Activated CD8-positive, alpha-beta T cell treated with anti-CD3 and anti-CD28 coated beads for 36 hours (primary cell): ENCODE results near the gene CNKSR3. TPM values are rescaled to one million over a fixed set of nuclear protein-coding genes. Genes with fewer than 3 reads are reported as not detected.

ENCODE experiments used
- ATAC-seq: fragments of 200-7000 bp; cut with Tn5 transposase; one replicate; pipeline ENCODE4 v1.10.0; 2021; ENCODE audit warnings: mild to moderate bottlenecking, moderate library complexity
- CTCF ChIA-PET: fragments of 350-600 bp; sonication (Branson Sonifier 250); formaldehyde crosslinking; loops from one replicate; lab custom pipeline; 2021; ENCODE audit warnings: antibody characterized with exemption; lab: Charles Lee
- POLR2A ChIA-PET: fragments of 350-600 bp; sonication (Branson Sonifier 250); formaldehyde crosslinking; loops from one replicate; lab custom pipeline; 2021; ENCODE audit warnings: antibody characterized with exemption; lab: Charles Lee
- DNase-seq: peaks from one replicate; pipeline ENCODE4 v3.0.0-alpha.2; 2020
- H3K27ac Mint-ChIP-seq: one replicate; pipeline ENCODE4 v1.8.0; 2021; ENCODE audit warnings: mild to moderate bottlenecking, mixed read lengths
- H3K27me3 Mint-ChIP-seq: one replicate; pipeline ENCODE4 v1.8.0; 2021; ENCODE audit warnings: mixed read lengths
- H3K36me3 Mint-ChIP-seq: one replicate; pipeline ENCODE4 v1.8.0; 2021; ENCODE audit warnings: low read depth, mixed read lengths
- H3K4me1 Mint-ChIP-seq: one replicate; pipeline ENCODE4 v1.8.0; 2021; ENCODE audit warnings: low read depth, mixed read lengths
- H3K4me3 Mint-ChIP-seq: one replicate; pipeline ENCODE4 v1.8.0; 2021; ENCODE audit warnings: mild to moderate bottlenecking, moderate library complexity, mixed read lengths
- H3K9me3 Mint-ChIP-seq: one replicate; pipeline ENCODE4 v1.8.0; 2021; ENCODE audit warnings: mixed read lengths
- intact Hi-C: fragments of 100-400 bp; cut with micrococcal nuclease; formaldehyde crosslinking; loops from one replicate; pipeline ENCODE4 v1.10.0; 2022
- total RNA-seq, 2 experiments: library from RNA; stranded (reverse); gene quantifications; one replicate each; pipeline ENCODE4 v1.2.3, GENCODE V29; 2021
- TF ChIP-seq, protein P1 (sequence below): fragments of 200-600 bp; IDR thresholded peaks from one replicate; pipeline ENCODE4 v1.8.0; 2022; ENCODE audit warnings: antibody characterized with exemption, mild to moderate bottlenecking

Gene CNKSR3
- total RNA-seq, 2 experiments from 2014 or later = 0.34 to 0.45 TPM

GRCh38 chr6:154539593-154540269 lies 29.2 kb upstream of the CNKSR3 start:
- intact Hi-C loops = no loop called here
- no peaks in the 10 kb centered on the region for H3K9me3 Mint-ChIP-seq
- H3K27me3 Mint-ChIP-seq = no peaks in the 10 kb centered on the region
- ChIA-PET CTCF (interaction anchor here (1.2 kb wide), 1 partner anchor 135 kb away, joined by 3 read pairs; no protein-coding TSS in a partner anchor), POLR2A (no interaction called here)
- no peak overlapping the region for H3K4me3 Mint-ChIP-seq
- no peaks in the 10 kb centered on the region for H3K4me1 Mint-ChIP-seq
- no peak overlapping the region for H3K27ac Mint-ChIP-seq
- H3K36me3 Mint-ChIP-seq = no peaks in the 10 kb centered on the region
- ATAC-seq = no peak
- no peak for DNase-seq
- TF ChIP-seq, protein P1, sequence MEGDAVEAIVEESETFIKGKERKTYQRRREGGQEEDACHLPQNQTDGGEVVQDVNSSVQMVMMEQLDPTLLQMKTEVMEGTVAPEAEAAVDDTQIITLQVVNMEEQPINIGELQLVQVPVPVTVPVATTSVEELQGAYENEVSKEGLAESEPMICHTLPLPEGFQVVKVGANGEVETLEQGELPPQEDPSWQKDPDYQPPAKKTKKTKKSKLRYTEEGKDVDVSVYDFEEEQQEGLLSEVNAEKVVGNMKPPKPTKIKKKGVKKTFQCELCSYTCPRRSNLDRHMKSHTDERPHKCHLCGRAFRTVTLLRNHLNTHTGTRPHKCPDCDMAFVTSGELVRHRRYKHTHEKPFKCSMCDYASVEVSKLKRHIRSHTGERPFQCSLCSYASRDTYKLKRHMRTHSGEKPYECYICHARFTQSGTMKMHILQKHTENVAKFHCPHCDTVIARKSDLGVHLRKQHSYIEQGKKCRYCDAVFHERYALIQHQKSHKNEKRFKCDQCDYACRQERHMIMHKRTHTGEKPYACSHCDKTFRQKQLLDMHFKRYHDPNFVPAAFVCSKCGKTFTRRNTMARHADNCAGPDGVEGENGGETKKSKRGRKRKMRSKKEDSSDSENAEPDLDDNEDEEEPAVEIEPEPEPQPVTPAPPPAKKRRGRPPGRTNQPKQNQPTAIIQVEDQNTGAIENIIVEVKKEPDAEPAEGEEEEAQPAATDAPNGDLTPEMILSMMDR = no peak

DNA sequence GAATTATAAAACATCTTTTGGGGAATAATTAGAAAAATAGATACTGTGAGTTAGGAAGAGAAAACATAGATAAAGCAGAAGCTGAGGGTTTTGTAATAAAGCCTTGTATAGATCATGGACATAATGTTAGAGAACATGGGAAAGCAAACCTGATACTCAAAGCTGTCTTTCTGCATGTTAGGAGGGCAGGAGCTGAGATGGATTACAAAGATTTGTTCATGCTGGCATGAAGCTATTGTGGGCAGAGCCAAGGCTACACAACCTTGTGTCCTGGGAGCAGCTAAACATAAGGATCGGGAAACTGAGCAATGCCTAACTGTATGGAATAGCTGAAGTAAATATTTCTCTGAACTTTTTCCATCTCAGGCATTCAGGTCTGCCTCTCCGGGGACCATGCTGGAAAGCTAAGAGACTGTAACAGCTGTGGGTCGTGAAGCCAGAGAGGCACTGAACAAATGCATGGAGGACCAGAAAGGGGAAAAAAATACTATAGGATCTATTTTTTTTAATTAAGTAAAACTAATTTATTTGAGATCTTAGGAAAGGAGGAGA lies 28.2 kb upstream of the CNKSR3 start:
- ChIA-PET POLR2A (no interaction called here), CTCF (interaction anchor here (0.5 to 1.7 kb wide), 2 partner anchors 33 to 41 kb away, joined by 3 read pairs; no protein-coding TSS in a partner anchor)
- no peaks in the 10 kb centered on the region for H3K9me3 Mint-ChIP-seq

GRCh38 chr6:154537511-154538325 lies 27.2 kb upstream of the CNKSR3 start:
- ChIA-PET CTCF (interaction anchor here (1.7 kb wide), 1 partner anchor 40 kb away, joined by 3 read pairs; no protein-coding TSS in a partner anchor), POLR2A (interaction anchor here (0.6 kb wide), 1 partner anchor 346 kb away, joined by 3 read pairs; no protein-coding TSS in a partner anchor)
- TF ChIP-seq, protein P1 = no peak
- Mint-ChIP-seq H3K27me3 (no peaks in the 10 kb centered on the region), H3K36me3 (no peaks in the 10 kb centered on the region), H3K4me1 (no peaks in the 10 kb centered on the region), H3K9me3 (no peaks in the 10 kb centered on the region), H3K27ac (no peak overlapping the region), H3K4me3 (no peak overlapping the region)
- DNase-seq (no peak), ATAC-seq (no peak)
- intact Hi-C loops = no loop called here

More for the DNA sequence above, 28.2 kb upstream of the CNKSR3 start:
- intact Hi-C loops = no loop called here
- Mint-ChIP-seq H3K36me3 (no peaks in the 10 kb centered on the region), H3K4me1 (no peaks in the 10 kb centered on the region), H3K27ac (no peak overlapping the region), H3K27me3 (no peaks in the 10 kb centered on the region), H3K4me3 (no peak overlapping the region)
- ATAC-seq (no peak), DNase-seq (no peak)
- TF ChIP-seq, protein P1 = no peak

DNA sequence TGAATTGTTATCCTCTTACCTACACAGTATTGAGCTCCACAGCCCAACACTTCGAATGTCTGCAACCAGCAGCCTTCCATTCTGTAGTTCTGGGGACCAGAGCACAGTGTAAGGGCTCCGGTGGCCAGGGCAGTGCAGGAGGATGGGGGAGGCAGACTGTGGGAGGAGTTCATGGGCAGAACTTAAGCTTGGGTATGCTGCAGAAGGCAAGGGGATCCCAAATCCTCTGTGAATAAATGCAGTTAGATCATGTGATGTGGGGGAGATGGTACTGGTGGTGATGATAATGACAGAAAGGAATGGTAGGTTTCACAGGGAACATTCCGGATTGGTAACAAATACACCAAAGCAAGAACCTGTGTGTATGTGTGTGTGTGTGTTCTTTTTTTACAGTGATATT lies 26.5 kb upstream of the CNKSR3 start:
- intact Hi-C loops = no loop called here
- CTCF ChIA-PET = interaction anchor here (1.7 kb wide), 1 partner anchor 40 kb away, joined by 3 read pairs; no protein-coding TSS in a partner anchor

More for the DNA sequence above, 26.5 kb upstream of the CNKSR3 start:
- Mint-ChIP-seq H3K4me3 (no peak overlapping the region), H3K36me3 (no peaks in the 10 kb centered on the region), H3K4me1 (no peaks in the 10 kb centered on the region), H3K27ac (no peak overlapping the region), H3K27me3 (no peaks in the 10 kb centered on the region), H3K9me3 (no peaks in the 10 kb centered on the region)
- POLR2A ChIA-PET = no interaction called here
- DNase-seq (no peak), ATAC-seq (no peak)
- TF ChIP-seq, protein P1 = no peak
